ENCODE measurements around the gene ZFYVE28.

Gene ZFYVE28

DNA sequence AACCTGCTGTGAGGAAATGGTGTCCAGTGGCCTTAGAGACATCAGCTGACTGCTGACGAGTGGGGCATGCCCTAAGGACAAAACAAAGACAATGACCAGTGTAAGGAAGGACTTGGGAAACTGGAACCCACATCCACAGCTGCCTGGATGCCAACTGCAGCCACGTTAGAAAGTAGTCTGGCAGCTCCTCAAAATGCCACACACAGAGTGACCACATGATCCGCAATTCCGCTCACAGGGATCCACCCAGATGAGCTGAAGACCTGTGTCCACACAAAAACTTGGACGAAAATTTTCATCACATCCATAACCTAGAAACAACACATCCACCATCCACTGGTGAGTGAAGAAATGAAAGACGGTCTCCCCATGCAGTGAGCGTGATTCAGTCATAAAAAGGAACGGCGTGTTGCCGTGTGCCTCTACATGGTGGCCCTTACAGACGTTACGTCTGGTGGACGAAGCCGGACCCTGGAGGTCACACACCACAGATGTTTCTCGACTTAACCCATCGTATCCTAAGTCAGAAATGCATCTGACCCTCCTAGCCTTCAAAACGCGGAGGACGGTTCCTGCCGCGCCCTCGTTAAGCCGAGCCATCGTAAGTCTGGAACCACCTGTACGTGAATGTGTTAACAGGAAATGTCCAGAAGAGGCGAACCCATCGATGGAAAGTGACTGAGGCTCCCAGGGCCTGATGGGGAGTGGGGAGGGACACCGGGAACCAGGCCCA lies 115.9 kb downstream of the ZFYVE28 start:
- no peak for DNase-seq

DNA sequence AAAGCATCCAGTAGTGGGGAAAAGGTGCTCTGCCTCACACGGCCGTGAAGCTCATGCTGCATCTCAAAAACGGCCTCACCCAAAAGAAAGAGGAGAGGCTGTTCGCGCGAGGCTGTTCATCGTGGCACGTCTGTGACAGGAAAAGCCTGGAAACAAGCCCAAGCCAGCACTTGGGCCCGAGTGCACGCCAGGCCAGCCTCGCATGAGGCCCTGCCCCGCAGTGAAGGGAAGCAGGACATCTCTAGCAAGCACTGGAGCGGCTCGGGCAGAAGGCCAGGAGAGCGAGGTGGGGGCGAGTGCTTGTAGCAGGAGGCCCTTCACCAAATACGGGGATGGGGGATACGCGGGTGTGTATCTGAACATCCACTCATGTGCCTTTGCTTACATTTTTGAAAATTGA lies 116.6 kb downstream of the ZFYVE28 start:
- no peak for DNase-seq

DNA sequence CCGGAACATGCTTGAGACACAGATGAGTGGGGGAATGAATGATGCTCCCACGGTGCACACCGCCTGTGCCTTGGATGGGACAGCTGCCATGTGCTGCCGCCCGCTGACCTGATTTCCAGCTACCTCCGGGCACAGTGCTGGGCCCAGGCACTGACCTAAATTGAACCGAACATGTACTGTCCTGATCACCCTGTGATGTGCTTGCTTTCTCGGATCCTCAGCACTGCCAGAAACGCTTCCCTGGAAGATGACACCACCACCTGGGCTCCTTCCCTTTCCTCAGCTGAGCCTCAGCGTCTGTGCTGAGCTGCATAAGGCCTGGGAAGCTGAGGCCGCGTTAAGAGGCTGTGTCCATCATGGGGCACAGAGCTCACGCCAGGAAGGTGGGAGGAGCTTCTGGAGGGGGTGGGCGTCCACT lies 117.2 kb downstream of the ZFYVE28 start:
- DNase-seq, result no peak

DNA sequence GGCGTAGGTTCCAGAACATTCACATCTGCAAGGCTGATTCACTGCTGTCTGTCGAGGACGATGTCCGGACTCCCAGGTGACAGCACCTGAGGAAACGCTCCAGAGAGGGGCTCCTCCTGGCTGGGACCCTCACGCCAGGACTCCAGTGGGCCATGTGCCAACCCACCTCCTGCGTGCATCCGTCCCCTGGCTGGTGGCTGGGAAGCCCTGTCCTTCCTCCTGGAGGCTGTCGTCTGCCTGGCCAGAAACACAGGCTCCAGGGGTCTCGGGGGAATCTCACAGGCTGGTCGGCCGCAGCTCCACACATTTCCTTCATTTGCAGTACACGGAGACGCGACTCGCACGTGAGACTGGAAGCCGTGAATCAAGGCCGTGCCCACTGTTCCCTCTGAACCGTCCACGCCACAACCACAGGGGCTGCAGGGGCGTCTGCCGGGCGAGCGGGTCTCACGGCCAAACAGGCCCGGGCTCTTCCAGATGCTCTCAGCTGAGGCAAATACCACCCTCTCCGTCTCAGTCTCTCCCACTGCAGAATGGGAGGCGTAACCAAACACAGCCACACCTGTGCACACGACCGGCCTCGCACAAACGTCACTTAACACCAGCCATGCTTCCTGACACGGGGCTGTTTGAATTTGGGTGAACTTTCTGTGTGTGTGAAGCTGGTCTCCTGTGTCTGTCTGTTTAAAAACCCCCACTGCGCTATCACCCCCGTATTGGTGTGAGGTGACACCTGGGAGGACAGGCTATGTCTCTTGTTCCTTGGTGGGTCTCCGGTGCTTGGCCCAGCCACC lies 117.8 kb downstream of the ZFYVE28 start:
- no peak for DNase-seq

DNA sequence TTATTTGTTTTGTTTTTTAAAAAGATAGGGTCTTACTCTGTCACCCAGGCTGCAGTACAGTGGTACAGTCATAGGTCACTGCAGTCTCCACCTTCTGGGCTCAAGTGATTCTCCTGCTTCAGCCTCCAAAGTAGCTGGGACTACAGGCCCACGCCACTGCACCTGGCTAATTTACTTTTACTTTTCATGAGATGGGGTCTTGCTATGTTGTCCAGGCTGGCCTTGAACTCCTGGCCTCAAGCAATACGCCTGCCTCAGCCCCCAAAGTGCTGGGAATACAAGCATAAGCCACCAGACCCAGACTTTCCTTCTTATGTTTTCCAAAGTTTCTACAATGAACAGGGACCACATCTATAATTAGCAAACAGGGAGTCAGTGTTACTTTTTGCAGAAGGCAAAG lies 118.7 kb downstream of the ZFYVE28 start:
- DNase-seq, result no peak

DNA sequence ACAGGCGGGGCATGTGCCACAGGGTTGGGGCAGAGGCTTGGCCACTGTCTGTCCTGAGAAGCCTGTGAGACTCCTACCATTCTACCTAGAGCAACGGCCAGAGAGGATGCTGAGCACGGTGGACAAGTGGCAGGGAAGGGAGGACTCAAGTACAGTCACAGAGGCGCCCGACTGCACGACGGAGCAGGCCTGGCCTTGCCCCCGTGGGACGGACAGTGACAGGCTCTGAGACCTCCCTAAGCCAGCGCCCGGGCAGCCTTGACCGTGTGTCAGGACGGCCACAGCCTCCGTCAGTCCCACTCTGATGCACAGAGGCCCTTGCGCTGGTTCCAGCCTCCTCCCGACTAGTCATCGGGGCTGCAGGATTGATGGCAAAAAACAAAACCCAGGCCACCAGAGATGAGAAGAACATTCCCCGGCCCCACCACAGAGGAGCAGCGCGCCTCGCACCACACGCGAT lies 119.9 kb downstream of the ZFYVE28 start:
- no peak for DNase-seq

DNA sequence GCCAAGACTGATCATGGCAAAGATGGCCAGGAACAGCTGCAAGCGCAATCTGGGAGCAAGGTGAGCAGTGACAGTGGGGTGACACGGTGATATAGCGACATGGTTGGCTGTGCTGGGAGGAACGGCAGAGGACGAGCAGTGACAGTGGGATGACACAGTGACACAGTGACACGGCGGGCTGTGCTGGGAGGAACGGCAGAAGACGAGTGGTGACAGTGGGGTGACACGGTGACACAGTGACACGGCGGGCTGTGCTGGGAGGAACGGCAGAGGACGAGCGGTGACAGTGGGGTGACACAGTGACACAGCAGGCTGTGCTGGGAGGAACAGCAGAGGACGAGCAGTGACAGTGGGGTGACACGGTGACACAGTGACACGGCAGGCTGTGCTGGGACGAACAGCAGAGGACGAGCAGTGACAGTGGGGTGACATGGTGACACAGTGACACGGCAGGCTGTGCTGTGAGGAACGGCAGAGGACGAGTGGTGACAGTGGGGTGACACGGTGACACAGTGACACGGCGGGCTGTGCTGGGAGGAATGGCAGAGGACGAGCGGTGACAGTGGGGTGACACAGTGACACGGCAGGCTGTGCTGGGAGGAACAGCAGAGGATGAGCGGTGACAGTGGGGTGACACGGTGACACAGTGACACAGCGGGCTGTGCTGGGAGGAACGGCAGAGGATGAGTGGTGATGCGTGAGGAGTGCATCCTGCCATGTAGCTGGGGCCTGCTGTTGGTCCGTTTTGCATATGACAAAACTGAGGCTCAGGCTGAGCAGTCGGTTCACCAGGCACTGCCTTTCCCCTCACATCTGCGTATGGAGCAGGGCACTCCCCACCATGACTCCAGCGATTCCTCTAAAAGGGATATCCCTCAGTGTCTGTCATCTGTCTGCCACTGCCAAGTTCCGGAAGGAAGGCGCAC lies 120.6 kb downstream of the ZFYVE28 start:
- no peak for DNase-seq

DNA sequence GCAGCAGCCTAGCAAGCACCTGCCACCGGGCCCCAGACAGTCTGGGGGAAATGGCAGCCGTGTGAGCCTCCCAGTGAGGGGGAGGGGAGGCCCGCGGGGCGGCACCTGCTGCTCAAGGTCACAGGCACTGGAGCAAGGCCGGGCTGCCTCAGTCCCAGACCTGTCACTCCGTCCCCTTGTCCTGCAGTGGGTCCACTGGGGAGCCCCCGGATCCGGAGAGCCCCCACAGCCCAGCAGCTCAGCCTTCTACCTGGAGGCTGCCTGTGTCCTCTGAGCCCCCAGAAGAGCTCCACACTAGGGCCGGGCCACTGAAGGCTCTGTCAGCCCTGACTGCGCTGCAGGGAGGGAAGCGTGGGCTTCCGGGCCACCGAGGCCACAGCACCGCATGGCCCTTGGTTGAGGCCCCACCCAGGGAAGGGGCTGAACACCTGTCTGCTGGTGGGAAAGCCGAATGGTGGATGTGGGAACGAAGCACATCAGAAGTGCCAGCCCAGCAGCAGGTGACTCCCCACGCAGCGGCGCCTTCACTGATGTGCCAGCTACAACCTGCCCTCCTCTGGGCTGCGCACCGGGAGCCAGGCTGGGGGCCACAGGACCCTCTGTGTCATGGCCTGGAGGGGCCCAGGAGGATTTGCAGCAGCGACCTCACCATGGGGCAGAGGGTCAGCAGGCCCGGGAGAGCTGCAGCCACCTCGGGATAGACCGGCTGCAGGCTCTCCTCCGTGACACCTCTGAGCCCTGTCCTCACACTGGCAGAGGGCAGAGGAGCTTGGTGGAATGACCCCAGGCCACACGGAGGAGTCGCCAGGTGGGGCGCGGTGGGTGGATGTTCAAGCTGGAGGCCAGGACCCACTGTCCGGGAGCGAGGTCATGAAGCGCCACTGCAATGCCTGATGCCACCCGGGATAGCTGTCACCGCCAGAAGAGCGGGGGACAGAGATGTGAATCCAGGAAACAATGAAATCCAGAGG lies 121.5 kb downstream of the ZFYVE28 start:
- DNase-seq, result peak; percentile 10 to 63

DNA sequence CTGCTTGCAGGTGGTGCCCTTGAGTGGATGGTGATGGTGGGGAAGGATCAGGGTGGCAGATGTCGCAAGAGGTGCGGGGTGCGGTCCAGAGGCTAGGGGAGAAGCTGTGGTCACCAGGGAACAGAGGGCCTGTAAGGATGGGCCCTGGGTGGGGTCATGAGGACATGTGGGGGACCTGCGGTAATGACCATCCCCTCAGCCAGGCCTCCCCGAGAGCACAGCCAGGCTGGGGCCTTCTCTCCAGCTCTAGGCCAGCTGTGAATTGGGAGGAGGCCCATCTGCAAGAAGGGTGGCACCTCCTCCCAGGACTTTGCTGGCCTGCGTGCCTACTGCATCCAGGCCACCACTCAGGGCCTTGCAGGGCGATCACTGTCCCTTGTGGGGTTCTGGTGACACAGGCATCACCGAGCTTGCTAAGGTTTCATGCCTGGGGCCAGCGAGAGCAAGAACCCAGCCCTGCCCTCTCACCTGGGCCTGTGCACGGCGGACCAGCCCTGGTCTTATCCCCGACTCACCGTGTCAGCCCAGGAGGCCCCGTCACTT lies 122.5 kb downstream of the ZFYVE28 start:
- DNase-seq, result no peak

DNA sequence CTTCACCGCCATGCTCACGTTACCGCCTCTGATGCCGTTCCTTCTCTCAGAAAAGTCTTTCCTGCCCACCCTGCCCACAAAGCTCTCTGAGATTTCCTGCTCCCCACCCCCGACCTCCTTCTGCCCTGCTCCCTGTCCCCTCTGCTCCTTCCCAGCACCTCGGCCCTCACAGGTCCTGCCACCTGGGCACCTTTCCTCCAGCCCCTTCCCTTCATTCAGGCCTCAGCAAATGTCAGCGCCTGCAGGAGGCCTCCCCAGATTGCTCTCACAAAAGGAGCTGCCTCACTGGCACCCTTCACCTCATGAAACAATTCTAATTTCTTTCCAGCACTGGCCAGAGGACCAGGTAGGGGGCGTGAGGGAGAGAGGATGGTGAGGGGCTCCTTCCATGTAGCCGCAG lies 122.9 kb downstream of the ZFYVE28 start:
- no peak for DNase-seq

DNA sequence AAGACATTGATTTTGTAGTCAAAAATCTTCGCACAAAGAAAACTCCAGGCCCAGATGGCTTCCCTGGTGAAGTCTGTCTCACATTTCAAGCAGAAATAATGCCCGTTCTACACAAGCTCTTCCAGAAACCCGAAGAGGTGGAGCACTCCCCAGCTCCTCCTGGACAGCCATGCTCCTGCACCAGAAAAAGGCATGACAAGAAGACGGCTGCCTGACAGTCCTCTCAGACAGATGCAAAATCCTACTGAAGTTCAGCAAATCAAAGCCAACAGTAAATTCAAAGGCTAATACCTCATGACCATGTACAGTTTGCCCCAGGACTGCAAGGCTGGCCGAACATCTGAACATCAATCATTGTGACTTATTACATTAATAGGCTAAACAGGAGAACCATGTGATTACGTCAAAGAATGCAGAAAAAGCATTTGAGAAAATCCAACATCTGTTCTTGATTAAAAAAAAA lies 125.8 kb downstream of the ZFYVE28 start:
- no peak for DNase-seq

DNA sequence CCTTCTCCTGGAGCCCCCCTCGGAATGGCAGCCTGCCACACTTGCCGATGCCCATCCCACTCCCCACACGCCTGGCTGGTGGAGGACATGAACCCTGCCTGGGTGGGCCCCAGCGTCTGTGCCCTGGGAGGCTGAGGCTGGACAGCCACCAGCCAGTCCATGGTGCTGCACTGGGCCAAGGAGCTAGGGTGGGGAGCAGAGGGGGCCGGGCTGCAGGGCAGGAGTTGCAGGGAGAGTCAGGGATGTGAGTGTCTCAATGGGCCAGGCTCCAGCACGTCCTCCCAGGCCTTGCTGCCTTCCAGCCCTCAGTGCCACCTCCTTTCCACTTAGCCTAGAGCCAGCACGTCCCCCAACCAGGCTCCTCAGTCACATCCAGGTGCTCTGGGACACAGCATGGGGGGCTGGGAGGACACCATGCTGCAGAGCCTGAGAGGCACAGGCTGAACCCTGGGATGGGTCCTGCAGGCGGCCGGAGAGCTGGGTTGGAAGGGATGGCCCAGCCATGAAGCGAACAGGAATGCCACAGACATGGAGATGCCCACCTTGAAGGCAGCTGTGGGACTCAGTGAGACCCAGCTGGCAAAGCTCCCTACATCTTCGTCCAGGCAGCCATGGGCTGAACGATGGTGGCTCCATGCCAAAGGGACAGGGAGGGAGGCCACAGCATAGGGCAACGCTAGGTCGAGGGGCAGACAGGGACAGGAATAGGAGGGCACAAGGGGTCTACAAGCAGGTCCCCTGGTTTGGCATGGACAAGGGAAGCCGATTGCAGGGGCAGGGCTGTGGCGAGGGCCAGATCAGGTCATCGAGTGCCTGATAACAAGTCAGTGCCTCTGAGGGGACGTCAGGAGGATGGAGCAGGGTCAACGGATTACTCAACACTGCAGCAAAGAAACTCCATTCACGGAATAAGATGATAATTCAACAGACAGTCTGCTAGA lies 126.5 kb downstream of the ZFYVE28 start:
- no peak for DNase-seq

DNA sequence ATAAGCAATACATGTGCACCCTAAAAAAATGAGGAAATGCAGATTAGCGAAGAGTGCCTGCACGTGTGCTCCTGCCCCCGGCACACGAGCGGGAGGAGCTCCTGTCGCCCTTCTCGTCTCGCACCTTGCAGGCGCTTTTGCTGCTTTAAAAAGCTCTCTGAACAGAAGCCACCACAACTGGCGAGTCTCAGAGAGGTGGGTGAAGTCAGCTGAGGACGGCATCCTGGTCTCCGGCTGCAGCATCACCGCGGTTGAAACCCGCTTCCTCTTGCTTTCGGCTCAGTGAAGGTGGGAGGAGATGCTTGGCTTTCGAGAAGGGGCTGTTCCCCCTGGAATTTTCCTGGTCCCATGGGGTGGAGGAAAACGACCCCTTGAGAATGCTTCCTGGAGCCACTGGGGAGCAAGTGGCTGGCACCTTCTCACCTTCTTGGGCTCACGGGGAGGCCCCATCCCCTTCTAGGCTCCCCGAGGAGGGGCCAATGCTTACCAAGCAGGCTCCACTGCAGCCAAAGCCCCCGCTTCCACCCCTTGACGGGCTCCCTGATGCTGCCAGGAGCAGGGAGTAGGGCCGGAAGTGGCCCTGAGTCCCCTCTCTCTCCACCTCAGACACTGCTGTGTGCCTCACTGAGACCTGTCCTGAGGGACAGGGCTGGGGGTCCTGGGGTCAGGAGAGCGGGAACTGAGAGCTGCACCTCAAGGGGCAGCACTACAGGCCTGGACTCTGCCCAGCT lies 127.3 kb downstream of the ZFYVE28 start:
- no peak for DNase-seq

DNA sequence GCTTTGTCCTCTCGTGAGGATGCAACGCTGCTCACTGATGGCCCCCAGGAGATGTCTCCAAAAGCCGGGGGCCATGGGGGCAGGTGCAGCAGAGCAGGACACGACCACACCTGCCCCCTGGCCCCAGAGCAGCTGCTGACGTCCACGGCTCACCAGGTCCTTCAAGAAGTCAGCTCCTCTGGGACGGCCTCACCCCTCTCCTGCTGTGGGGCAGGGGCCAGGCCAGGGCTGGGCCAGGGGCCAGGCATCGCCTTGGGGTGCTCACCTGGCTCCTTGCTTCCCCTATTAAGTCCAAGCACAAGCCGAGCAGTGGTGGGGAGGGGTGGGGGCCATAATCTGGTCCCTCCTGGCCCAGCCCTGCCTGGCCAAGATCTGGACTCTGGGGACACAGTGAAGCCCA lies 128.0 kb downstream of the ZFYVE28 start:
- DNase-seq, result no peak

DNA sequence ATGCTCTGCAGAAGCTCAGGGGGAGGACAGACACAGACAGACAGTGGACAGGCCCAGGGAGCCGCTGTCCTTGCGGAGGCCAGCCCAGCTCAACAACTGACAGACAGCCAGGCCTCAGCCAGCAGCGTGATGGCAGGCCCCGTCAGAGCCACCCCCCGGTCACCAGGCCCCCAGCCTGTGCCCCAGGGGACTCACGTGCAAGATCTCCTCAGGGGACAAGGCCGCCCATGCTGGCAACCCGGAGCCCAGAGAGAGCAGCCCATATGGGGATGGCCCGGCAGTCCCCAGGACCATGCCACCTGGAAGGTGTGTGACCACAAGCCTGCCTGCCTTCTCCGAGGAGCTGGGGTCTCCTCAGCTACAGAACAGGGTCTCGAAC lies 128.5 kb downstream of the ZFYVE28 start:
- no peak for DNase-seq

DNA sequence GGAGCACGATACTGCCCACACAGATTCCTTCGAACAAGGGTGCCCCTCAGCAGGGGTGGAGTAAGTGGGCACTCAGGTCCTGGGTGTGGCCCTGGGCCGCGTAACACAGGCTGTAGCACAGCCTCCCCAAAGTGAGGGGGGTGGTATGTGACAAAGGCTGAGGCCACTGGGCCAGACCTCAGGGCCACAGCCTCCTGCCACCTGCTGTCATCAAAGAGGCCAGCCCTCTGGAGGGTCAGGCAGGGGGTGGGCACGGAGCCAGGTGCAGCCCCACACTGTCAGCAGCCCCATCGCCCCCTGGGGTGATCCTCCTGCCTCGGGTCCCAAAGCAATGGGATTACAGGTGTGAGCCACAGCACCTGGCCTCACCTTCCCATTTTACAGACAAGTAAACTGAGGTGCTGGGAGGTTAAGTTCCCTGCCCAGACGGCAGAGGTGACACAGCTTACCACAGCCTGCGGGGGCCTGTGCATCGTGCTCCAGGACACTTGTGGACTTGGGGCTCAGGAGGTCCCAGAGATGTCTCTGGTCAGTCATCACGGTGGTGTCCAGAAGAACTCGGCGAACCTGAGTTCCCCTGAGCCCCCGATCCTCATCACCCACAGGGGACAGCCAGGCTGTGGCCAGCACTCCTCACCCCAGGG lies 129.0 kb downstream of the ZFYVE28 start:
- no peak for DNase-seq

DNA sequence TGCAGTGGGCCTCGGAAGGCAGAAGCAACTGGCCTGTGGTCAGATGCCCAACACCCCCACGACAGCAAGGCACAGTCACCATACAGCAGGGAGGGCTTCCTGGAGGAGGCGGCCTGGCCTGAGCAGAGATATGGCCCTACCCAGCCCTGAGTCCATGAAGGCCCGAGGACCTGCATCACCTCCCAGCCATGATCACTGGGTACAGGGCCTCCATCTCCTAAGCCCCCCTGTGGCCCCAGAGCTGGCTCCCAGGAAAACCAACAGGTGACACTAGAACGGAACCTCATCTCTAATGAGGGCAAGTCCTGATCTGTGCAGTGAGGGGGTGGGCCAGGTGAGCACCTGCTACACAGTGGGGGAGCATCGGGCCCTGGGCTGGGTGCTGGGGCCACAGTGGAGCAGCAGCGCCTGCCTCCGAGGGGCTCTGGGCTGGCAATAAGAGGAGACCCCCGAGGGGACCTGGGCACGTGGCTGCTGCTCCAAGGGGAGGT lies 130.3 kb downstream of the ZFYVE28 start:
- DNase-seq, result no peak

DNA sequence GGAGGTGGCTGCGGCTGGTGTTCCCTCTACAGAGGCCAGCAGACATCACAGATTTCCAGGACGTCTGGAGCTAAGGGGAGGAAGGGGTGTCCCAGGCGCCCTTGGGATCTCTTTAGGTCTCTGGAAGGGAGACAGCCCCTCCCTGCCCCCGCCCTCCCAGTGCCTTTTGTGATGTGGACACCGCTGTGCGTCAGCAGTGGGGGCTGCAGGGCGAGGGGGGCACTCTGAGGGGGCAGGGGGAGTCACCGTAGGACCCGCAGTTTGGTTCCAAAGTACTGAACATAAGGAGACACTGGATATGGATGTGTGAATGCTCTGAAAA lies 130.9 kb downstream of the ZFYVE28 start:
- DNase-seq, result no peak

DNA sequence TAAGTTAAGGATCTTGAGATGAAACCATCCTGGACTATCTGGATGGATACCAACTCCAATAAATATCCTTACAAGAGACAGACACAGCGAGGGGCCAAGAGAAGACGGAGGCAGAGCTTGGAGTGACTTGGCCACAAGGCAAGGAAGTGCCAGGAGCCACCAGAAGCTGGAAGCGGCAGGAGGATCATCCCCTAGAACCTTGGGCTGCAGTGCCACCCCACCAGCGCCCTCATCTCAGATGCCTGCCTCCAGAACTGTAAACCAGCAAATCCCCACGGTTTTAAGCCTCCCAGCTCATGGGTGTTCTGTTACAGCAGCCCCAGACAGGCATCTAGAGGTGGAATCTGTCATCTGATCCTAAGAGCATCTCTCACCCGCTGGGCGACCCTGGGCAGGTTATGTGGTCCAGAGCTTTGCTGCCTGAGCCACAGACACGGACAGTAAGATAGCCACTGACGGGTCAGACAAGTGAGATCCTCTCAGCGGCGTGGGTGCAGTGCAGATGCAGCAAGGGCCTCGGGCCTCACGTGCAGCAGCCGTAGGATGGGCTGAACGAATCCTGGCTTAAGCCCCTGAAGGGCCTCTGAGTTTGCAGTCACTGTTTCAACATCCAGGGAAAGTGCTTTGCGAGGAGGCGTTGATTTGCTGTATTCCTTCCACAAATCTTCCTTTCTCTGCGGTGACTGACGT lies 131.4 kb downstream of the ZFYVE28 start:
- no peak for DNase-seq
